DND-41 (cell line): ENCODE data around the gene MEIS1.

Experiments
- ATAC-seq: fragments of 200-7000 bp; cut with Tn5 transposase; 3 replicates; pipeline ENCODE4 v1.9.1; 2021; ENCODE audit warnings: low read depth; ENCODE audit not compliant: insufficient read depth
- DNase-seq: peaks from one replicate; pipeline ENCODE4 v3.0.0-alpha.2; 2020
- H2AFZ ChIP-seq: 2 replicates; pipeline ENCODE4 v1.6.0; 2012; ENCODE audit warnings: low read depth, low read length
- H3K27ac ChIP-seq: 2 replicates; pipeline ENCODE4 v1.5.1; 2012; ENCODE audit warnings: low read length, inconsistent platforms
- H3K27me3 ChIP-seq: fragments of 200-600 bp; sonication (generic); 2 replicates; pipeline ENCODE4 v1.6.0; 2012; ENCODE audit warnings: low read length, mild to moderate bottlenecking, inconsistent platforms; ENCODE audit not compliant: insufficient read depth, poor library complexity
- H3K36me3 ChIP-seq: 2 replicates; pipeline ENCODE4 v1.5.1; 2012; ENCODE audit warnings: low read length, inconsistent platforms; ENCODE audit not compliant: insufficient read depth
- H3K4me1 ChIP-seq: 2 replicates; pipeline ENCODE4 v1.5.1; 2012; ENCODE audit warnings: mild to moderate bottlenecking, low read length; ENCODE audit not compliant: insufficient read depth
- H3K4me2 ChIP-seq: 2 replicates; pipeline ENCODE4 v1.6.0; 2012; ENCODE audit warnings: mild to moderate bottlenecking, moderate library complexity, low read length, inconsistent platforms; ENCODE audit not compliant: insufficient read depth
- H3K4me3 ChIP-seq, 2 experiments: fragments of 200-600 bp in 1 of 2; shearing (Covaris generic) in 1 of 2; 2 replicates each; pipeline ENCODE4 v1.5.1; 2012 to 2016; ENCODE audit warnings: inconsistent platforms in 2 of 2, low read length in 2 of 2, mild to moderate bottlenecking in 2 of 2, low read depth in 1 of 2, moderate library complexity in 1 of 2
- H3K79me2 ChIP-seq: 2 replicates; pipeline ENCODE4 v1.6.0; 2012; ENCODE audit warnings: low read length, inconsistent platforms; ENCODE audit not compliant: insufficient read depth
- H3K9ac ChIP-seq: 2 replicates; pipeline ENCODE4 v1.6.0; 2012; ENCODE audit warnings: low read depth, mild to moderate bottlenecking, inconsistent platforms, low read length, moderate library complexity
- H3K9me3 ChIP-seq: 2 replicates; pipeline ENCODE4 v1.5.1; 2012; ENCODE audit warnings: low read length, moderate library complexity, mild to moderate bottlenecking, inconsistent platforms; ENCODE audit not compliant: insufficient read depth, severe bottlenecking
- H4K20me1 ChIP-seq: 2 replicates; pipeline ENCODE4 v1.6.0; 2012; ENCODE audit warnings: low read length; ENCODE audit not compliant: insufficient read depth
- EZH2 ChIP-seq: IDR thresholded peaks from 3 replicates; pipeline ENCODE4 v1.6.1; 2012; ENCODE audit warnings: borderline replicate concordance, low read depth, mild to moderate bottlenecking, moderate library complexity, low read length, inconsistent platforms; ENCODE audit not compliant: severe bottlenecking
- TF ChIP-seq, protein P1 (sequence below): IDR thresholded peaks from 2 replicates; pipeline ENCODE4 v1.5.1; 2012; ENCODE audit warnings: borderline replicate concordance, low read length, moderate library complexity, mild to moderate bottlenecking; ENCODE audit not compliant: poor library complexity, severe bottlenecking; ENCODE audit errors: extremely low read depth

MEIS1 gene

DNA sequence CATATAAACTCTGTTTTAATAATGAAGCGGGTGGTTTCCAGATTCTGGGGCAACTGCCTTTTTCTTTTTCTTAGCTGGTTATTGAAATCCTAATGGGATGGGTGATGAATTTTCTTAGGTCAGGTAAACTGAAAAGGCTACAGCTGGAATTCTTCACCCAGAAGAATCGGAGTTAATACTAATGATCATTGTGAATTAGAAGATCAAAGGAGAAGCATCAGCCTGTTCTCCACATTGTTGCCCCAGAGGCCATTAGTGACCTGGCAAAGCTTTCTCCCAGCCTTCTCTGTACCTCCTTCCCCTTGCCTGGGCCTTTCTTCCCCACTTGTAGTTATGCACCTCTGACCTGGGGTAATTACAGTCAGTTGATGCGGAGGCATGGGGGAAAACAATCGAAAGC, 82.8 kb downstream of the MEIS1 start:
- Histone ChIP-seq H3K79me2 (no peaks in the 10 kb centered on the region), H3K4me3 (no peak overlapping the region), H2AFZ (no peak overlapping the region), H3K27me3 (peaks cover 6% of the 10 kb centered on the region), H3K9me3 (no peaks in the 10 kb centered on the region), H3K9ac (no peak overlapping the region), H3K4me1 (no peaks in the 10 kb centered on the region), H4K20me1 (no peaks in the 10 kb centered on the region), H3K4me2 (no peak overlapping the region), H3K36me3 (no peaks in the 10 kb centered on the region), H3K27ac (no peak overlapping the region)
- DNase-seq (no peak), ATAC-seq (no peak)
- TF ChIP-seq EZH2, result no peak
- TF ChIP-seq, protein P1, sequence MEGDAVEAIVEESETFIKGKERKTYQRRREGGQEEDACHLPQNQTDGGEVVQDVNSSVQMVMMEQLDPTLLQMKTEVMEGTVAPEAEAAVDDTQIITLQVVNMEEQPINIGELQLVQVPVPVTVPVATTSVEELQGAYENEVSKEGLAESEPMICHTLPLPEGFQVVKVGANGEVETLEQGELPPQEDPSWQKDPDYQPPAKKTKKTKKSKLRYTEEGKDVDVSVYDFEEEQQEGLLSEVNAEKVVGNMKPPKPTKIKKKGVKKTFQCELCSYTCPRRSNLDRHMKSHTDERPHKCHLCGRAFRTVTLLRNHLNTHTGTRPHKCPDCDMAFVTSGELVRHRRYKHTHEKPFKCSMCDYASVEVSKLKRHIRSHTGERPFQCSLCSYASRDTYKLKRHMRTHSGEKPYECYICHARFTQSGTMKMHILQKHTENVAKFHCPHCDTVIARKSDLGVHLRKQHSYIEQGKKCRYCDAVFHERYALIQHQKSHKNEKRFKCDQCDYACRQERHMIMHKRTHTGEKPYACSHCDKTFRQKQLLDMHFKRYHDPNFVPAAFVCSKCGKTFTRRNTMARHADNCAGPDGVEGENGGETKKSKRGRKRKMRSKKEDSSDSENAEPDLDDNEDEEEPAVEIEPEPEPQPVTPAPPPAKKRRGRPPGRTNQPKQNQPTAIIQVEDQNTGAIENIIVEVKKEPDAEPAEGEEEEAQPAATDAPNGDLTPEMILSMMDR, result no peak

DNA sequence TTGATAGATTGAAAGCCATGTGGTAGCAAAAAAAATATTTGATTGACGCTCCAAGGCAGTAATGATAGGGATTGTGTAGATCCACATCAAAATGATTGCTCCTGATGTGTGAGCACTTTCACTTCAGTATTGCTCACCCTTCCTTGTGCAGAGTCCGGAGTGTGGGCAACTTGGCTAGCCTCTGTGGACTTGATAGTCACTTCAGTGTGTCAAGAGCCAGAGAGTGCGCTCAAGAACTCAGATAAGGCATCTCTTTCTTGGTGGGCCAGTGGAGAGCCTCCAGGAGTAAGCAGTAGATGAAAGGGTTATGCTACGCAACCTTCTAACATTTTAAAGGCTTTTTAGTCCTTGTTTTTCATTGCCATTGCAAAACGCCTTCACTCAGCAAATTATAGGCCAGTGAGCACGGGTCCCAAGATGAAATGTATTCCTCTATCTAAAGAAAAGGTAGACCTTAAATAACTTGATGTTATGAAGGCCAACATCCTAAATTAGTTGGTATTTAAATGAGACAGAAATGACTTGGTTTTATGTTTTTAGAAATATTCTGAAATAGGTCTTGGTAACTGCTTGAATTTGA, 84.4 kb downstream of the MEIS1 start:
- Histone ChIP-seq H3K9me3 (no peaks in the 10 kb centered on the region), H3K4me3 (no peak overlapping the region), H3K4me1 (no peaks in the 10 kb centered on the region), H3K79me2 (no peaks in the 10 kb centered on the region), H3K27ac (no peak overlapping the region), H3K36me3 (no peaks in the 10 kb centered on the region), H3K4me2 (no peak overlapping the region), H3K27me3 (peaks cover 6% of the 10 kb centered on the region), H2AFZ (no peak overlapping the region), H4K20me1 (no peaks in the 10 kb centered on the region), H3K9ac (no peak overlapping the region)
- no peak for DNase-seq
- no peak for ATAC-seq
- TF ChIP-seq, protein P1, result no peak
- no peak for TF ChIP-seq EZH2

GRCh38 chr2:66521291-66521922, 86.5 kb downstream of the MEIS1 start:
- TF ChIP-seq, protein P1, result no peak
- TF ChIP-seq EZH2, result no peak
- Histone ChIP-seq H3K27me3 (peaks cover 10% of the 10 kb centered on the region), H2AFZ (no peak overlapping the region), H3K4me2 (no peak overlapping the region), H3K79me2 (no peaks in the 10 kb centered on the region), H3K9me3 (no peaks in the 10 kb centered on the region), H3K4me1 (no peaks in the 10 kb centered on the region), H3K36me3 (no peaks in the 10 kb centered on the region), H3K27ac (no peak overlapping the region), H3K9ac (no peak overlapping the region), H4K20me1 (no peaks in the 10 kb centered on the region; the same call in 1 of the 2 replicates), H3K4me3 (no peak overlapping the region)
- ATAC-seq (no peak), DNase-seq (no peak)
